ENCODE results near the gene IKZF3. TPM values are rescaled to one million over a fixed set of nuclear protein-coding genes. Genes with fewer than 3 reads are reported as not detected.

The IKZF3 gene
- total and polyA plus RNA-seq, 3 experiments from 2014 or later: 119 to 138 (median 126) TPM

DNA sequence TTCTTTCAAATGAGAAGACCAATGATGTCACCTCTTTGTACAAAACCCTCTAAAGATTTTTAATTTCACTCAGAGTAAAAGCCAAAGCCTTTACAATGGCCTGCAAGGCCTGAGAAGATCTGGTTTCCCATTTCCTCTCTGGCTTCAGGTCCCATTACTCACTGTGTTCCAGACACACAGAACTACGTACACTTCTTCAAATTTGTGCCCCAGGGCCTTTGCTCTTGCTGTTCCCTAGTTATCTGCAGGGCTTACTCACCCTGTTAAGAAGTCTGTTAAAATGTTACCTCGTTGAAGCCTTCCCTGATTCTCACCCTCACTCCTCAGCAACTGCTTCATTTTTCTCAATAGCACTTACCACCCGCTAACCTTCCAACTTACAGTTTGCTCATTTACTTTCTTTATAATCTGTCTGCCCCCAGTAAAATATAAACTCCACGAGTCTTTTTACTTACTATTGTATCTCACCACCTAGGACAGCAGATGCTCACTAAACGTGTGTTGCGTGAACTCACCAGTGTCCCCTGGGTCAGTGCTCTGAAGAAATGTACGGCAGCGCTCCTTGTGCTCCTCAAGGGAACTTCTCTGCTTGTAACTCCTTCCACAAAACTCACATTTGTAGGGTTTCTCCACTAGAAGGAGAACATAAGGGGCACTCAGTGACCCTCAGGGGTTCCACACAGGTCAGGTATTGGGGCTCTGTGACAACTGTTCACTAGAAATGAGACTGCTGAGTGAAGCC lies 76.2 kb downstream of the IKZF3 start:
- H3K9me3 Mint-ChIP-seq: no peaks in the 10 kb centered on the region
- peaks cover 19% of the 10 kb centered on the region for H3K36me3 ChIP-seq (ENCODE audit: insufficient read depth, low read length)
- ChIA-PET POLR2A (interaction anchor here (1.0 kb wide), 1 partner anchor 10 kb away, joined by 3 read pairs; no protein-coding TSS in a partner anchor), CTCF (no interaction called here)
- no peaks in the 10 kb centered on the region for H3K27me3 ChIP-seq (ENCODE audit: insufficient read depth, low read length, poor library complexity, severe bottlenecking)
- H3K9me3 ChIP-seq (ENCODE audit: low read length): no peaks in the 10 kb centered on the region
- no peak overlapping the region for H3K4me3 ChIP-seq (ENCODE audit: low read length)
- peak overlapping the region in 6 of 8 donors; percentile 9 to 79 (median 38) for H3K27ac Mint-ChIP-seq
- H3K4me3 Mint-ChIP-seq: no peak overlapping the region
- DNase-seq: no peak
- H3K27me3 Mint-ChIP-seq: no peaks in the 10 kb centered on the region
- H3K27ac ChIP-seq (ENCODE audit: low read depth, low read length): no peak overlapping the region
- H3K4me1 ChIP-seq (ENCODE audit: insufficient read depth, low read length): peaks cover 44% of the 10 kb centered on the region
- peaks cover 27 to 77% (median 32%) of the 10 kb centered on the region in 3 donors for H3K36me3 Mint-ChIP-seq
- H3K4me1 Mint-ChIP-seq: peaks cover 52 to 80% (median 73%) of the 10 kb centered on the region in 3 donors

DNA sequence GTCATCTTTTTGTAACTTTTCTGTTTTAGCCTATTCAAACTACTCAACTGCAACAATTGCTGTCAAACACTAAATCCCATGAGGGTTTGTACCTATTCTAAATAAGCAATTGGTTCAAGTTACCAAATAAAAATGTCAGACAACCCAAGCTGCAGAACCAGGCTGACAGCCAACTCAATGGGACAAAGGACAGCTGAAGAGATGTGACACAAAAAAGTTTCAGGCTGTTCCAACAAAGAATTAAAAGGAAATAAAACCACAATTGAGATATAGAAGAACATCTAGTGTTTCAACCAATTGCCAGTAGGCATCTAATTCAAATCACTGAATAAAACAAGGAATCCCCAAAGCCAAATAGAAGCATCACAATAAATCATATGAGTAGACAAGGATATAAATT lies 77.1 kb downstream of the IKZF3 start:
- peaks cover 29 to 79% (median 33%) of the 10 kb centered on the region in 3 donors for H3K36me3 Mint-ChIP-seq
- POLR2A ChIA-PET: no interaction called here
- H3K4me1 Mint-ChIP-seq: peaks cover 52 to 80% (median 73%) of the 10 kb centered on the region in 3 donors

DNA sequence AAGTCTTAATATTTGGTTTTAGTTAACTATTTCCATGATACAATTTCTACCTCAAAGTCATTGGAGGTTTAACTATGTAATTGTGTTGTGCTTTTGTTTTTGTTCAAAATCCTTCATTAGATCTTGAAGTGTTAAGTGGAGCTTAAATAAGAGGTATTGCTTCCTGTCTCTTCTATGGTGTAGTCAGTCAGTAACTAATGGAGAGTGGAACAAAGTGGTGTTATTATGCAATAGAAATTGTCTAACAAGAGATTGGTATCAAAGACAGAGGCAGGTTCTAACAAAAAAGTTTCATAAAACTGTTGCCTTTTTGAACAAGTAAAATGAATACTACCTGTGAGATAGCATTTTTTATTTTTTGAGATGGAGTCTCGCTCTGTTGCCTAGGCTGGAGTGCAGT lies 81.1 kb downstream of the IKZF3 start:
- no peaks in the 10 kb centered on the region for H3K9me3 ChIP-seq (ENCODE audit: low read length)
- no peak overlapping the region for H3K27ac ChIP-seq (ENCODE audit: low read depth, low read length)
- Mint-ChIP-seq H3K4me3 (peak overlapping the region in 6 of 7 donors; percentile 0 to 61 (median 6)), H3K4me1 (peaks cover 64 to 89% (median 82%) of the 10 kb centered on the region in 3 donors), H3K36me3 (peaks cover 18 to 68% (median 23%) of the 10 kb centered on the region in 3 donors), H3K27me3 (no peaks in the 10 kb centered on the region), H3K9me3 (no peaks in the 10 kb centered on the region), H3K27ac (peak overlapping the region; percentile 38 to 99 (median 77))
- no peak for DNase-seq
- ChIA-PET CTCF (interaction anchor here (1.4 to 2.0 kb wide), 2 partner anchors 31 to 161 kb away, joined by 3 to 4 read pairs; no protein-coding TSS in a partner anchor), POLR2A (interaction anchor here (0.6 kb wide), 2 partner anchors 24 to 83 kb away, joined by 3 to 4 read pairs; no protein-coding TSS in a partner anchor)
- H3K36me3 ChIP-seq (ENCODE audit: insufficient read depth, low read length): peaks cover 13% of the 10 kb centered on the region
- H3K4me1 ChIP-seq (ENCODE audit: insufficient read depth, low read length): peaks cover 65% of the 10 kb centered on the region
- H3K27me3 ChIP-seq (ENCODE audit: insufficient read depth, low read length, poor library complexity, severe bottlenecking): no peaks in the 10 kb centered on the region
- no peak overlapping the region for H3K4me3 ChIP-seq (ENCODE audit: low read length)

More for the DNA sequence above, 77.1 kb downstream of the IKZF3 start:
- Mint-ChIP-seq H3K27ac (peak overlapping the region in 4 of 8 donors; percentile 18 to 79 (median 47)), H3K27me3 (no peaks in the 10 kb centered on the region), H3K4me3 (no peak overlapping the region), H3K9me3 (no peaks in the 10 kb centered on the region)
- Histone ChIP-seq H3K27me3 (ENCODE audit: insufficient read depth, low read length, poor library complexity, severe bottlenecking) (no peaks in the 10 kb centered on the region), H3K4me3 (ENCODE audit: low read length) (no peak overlapping the region), H3K9me3 (ENCODE audit: low read length) (no peaks in the 10 kb centered on the region), H3K36me3 (ENCODE audit: insufficient read depth, low read length) (peaks cover 25% of the 10 kb centered on the region), H3K27ac (ENCODE audit: low read depth, low read length) (no peak overlapping the region), H3K4me1 (ENCODE audit: insufficient read depth, low read length) (peaks cover 44% of the 10 kb centered on the region)
- CTCF ChIA-PET: interaction anchor here (0.8 kb wide), 1 partner anchor 99 kb away, joined by 3 read pairs; the partner anchor contains the start of gene PGAP3
- no peak for DNase-seq

DNA sequence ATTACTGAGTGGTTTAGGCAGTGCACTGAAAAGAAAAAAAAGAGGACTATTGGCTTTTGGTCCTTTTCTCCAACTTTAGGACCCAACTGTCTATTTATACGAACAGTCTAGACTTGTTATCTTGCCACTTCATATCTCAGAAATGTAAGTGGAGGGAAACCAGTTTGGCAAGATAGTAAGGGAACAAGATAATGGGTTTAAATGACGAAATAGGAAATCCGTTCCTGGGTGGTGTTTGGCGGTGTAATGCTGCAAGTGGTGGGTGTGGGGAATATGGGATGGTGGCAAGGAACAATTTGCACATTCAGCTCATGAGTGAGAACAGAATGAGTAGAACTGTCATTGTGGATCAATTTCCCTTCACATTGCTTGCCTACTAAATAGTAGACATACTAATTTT lies 81.6 kb downstream of the IKZF3 start:
- H3K27me3 ChIP-seq (ENCODE audit: insufficient read depth, low read length, poor library complexity, severe bottlenecking): no peaks in the 10 kb centered on the region
- ChIA-PET POLR2A (interaction anchor here (0.6 to 1.8 kb wide), 4 partner anchors 17 to 83 kb away, joined by 4 to 9 read pairs (median 4); no protein-coding TSS in a partner anchor), CTCF (interaction anchor here (1.4 to 2.0 kb wide), 4 partner anchors 31 to 161 kb away, joined by 3 to 4 read pairs (median 4); partner anchors contain the start of gene IKZF3)
- no peak for DNase-seq
- H3K4me1 ChIP-seq (ENCODE audit: insufficient read depth, low read length): peaks cover 61% of the 10 kb centered on the region
- H3K36me3 ChIP-seq (ENCODE audit: insufficient read depth, low read length): peaks cover 9% of the 10 kb centered on the region
- H3K27me3 Mint-ChIP-seq: no peaks in the 10 kb centered on the region
- H3K4me3 ChIP-seq (ENCODE audit: low read length): no peak overlapping the region
- H3K4me3 Mint-ChIP-seq: peak overlapping the region in 6 of 7 donors; percentile 0 to 61 (median 21)
- H3K36me3 Mint-ChIP-seq: peaks cover 13 to 68% (median 21%) of the 10 kb centered on the region in 3 donors
- no peak overlapping the region for H3K27ac ChIP-seq (ENCODE audit: low read depth, low read length)
- peak overlapping the region; percentile 32 to 99 (median 88) for H3K27ac Mint-ChIP-seq
- peaks cover 62 to 88% (median 82%) of the 10 kb centered on the region in 3 donors for H3K4me1 Mint-ChIP-seq
- H3K9me3 Mint-ChIP-seq: no peaks in the 10 kb centered on the region
- H3K9me3 ChIP-seq (ENCODE audit: low read length): no peaks in the 10 kb centered on the region

DNA sequence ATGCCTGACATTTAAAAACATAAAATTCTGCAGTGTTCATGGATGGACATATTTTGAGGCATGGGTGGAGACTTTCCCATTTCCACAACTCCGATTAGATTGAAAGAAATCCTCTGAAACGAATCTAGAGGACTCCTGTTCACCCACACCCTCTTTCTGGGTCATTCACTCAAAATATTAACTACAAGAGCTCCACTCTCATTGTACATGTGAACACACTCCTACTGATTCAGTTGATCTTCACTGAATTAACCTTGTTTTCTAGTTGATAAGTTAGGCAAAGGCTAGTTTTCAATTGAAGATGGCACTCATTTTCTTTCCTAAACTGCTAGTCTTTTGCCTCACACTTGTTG lies 82.3 kb downstream of the IKZF3 start:
- ChIA-PET POLR2A (interaction anchor here (1.1 to 1.8 kb wide), 3 partner anchors 12 to 24 kb away, joined by 4 to 9 read pairs (median 5); no protein-coding TSS in a partner anchor), CTCF (interaction anchor here (1.4 to 2.0 kb wide), 4 partner anchors 32 to 160 kb away, joined by 3 to 7 read pairs (median 4); partner anchors contain the start of gene IKZF3)
- no peaks in the 10 kb centered on the region for H3K9me3 ChIP-seq (ENCODE audit: low read length)
- peaks cover 58 to 81% (median 76%) of the 10 kb centered on the region in 3 donors for H3K4me1 Mint-ChIP-seq
- peaks cover 9% of the 10 kb centered on the region for H3K36me3 ChIP-seq (ENCODE audit: insufficient read depth, low read length)
- no peaks in the 10 kb centered on the region for H3K27me3 Mint-ChIP-seq
- H3K27me3 ChIP-seq (ENCODE audit: insufficient read depth, low read length, poor library complexity, severe bottlenecking): no peaks in the 10 kb centered on the region
- H3K27ac ChIP-seq (ENCODE audit: low read depth, low read length): no peak overlapping the region
- no peaks in the 10 kb centered on the region for H3K9me3 Mint-ChIP-seq
- peak overlapping the region; percentile 6 to 99 (median 91) for H3K27ac Mint-ChIP-seq
- peak overlapping the region in 6 of 7 donors; percentile 32 to 72 (median 56) for H3K4me3 Mint-ChIP-seq
- H3K4me3 ChIP-seq (ENCODE audit: low read length): no peak overlapping the region
- peaks cover 7 to 68% (median 17%) of the 10 kb centered on the region in 3 donors for H3K36me3 Mint-ChIP-seq
- peaks cover 62% of the 10 kb centered on the region for H3K4me1 ChIP-seq (ENCODE audit: insufficient read depth, low read length)
- no peak for DNase-seq

DNA sequence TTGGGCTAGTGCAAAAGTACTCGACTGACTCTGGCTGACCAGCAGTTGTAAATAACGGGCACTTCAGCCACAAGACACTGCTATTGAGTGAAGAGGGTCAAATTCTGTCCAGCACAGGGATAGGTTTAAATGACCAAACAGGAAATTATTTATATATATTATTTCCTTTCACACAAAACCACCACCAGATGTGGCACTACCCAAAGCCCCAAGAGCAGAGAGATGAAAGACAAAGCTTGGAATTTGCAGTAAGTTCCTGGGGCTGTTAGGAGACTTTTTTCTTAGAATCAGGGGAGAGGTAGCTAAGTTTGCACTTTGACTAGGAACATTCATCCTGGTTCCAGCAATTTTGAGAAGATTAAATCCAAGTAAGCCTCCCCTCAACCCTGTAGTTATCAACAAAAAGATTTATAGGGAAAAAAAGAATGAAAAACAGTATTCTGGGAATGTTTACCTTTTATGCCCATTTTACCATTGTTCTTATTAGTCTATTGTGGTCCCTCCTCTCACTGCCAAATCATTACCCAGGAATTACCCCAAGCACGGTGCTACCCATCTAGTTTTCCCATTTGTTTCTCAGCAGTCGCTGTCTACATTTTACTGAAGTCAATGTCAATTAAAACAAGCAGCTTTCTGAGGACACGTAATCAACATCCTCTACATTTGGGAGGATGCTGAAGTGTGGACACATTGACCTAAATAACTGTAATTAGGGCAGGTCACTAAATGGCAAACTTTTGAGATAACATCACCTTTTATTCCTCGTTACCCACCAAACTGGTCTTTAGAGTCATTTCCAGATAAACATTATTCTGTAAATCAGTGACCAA lies 82.9 kb downstream of the IKZF3 start:
- peaks cover 13 to 69% (median 21%) of the 10 kb centered on the region in 3 donors for H3K36me3 Mint-ChIP-seq
- H3K27me3 Mint-ChIP-seq: no peaks in the 10 kb centered on the region
- H3K4me1 ChIP-seq (ENCODE audit: insufficient read depth, low read length): peaks cover 68% of the 10 kb centered on the region
- no peak for DNase-seq
- H3K4me3 ChIP-seq (ENCODE audit: low read length): no peak overlapping the region
- H3K9me3 ChIP-seq (ENCODE audit: low read length): no peaks in the 10 kb centered on the region
- H3K27me3 ChIP-seq (ENCODE audit: insufficient read depth, low read length, poor library complexity, severe bottlenecking): no peaks in the 10 kb centered on the region
- no peak overlapping the region for H3K27ac ChIP-seq (ENCODE audit: low read depth, low read length)
- peak overlapping the region; percentile 55 to 84 (median 70) for H3K4me3 Mint-ChIP-seq
- H3K36me3 ChIP-seq (ENCODE audit: insufficient read depth, low read length): peaks cover 6% of the 10 kb centered on the region
- CTCF ChIA-PET: interaction anchor here (0.6 to 2.0 kb wide), 14 partner anchors 9 to 199 kb away, joined by 3 to 8 read pairs (median 4); partner anchors contain the start of genes IKZF3 and PSMD3
- peaks cover 60 to 80% (median 74%) of the 10 kb centered on the region in 3 donors for H3K4me1 Mint-ChIP-seq
- no peaks in the 10 kb centered on the region for H3K9me3 Mint-ChIP-seq
- H3K27ac Mint-ChIP-seq: peak overlapping the region; percentile 88 to 99 (median 91)
- POLR2A ChIA-PET: interaction anchor here (1.1 to 2.3 kb wide), 5 partner anchors 12 to 26 kb away, joined by 3 to 11 read pairs (median 5); no protein-coding TSS in a partner anchor

DNA sequence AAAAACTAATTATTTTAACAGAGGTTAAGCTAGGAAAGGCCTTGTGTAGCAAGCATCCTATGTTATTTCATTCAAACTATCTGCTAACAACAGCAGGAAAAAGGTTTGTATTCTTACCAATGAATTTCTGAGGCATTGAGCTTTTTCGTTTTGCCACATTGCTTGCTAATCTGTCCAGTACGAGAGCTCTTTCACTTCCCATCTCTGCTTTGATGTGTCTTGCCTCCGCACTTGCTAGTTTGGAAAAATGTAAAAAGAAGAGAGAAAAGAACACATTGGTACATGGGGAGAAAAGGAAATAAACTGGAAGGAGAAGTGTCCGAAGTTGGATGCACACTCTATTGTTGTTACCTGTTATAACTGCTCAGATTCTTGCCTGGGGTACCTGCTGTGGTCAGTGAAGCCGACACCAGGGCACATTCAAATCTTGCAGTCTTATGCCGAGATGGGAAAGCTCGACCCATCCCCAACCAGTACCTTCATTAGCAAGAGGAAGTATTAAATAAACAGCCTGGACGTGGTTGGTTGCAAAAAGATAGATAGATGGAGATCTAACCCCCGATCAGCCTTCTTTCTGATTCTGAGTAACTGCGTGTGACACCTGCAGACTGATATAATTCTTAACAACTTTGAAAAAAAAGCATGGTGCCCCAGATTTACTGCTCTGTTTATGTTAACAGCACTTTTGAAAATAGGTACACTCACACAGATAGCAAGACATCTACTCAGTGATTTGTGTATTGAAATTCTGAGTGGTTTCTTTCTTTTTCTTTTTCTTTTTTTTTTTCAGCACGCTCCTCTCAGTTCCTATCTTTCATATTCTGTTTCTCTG lies 86.4 kb downstream of the IKZF3 start:
- Histone ChIP-seq H3K36me3 (ENCODE audit: insufficient read depth, low read length) (peaks cover 6% of the 10 kb centered on the region), H3K4me3 (ENCODE audit: low read length) (peak overlapping the region; percentile 73), H3K9me3 (ENCODE audit: low read length) (no peaks in the 10 kb centered on the region), H3K27me3 (ENCODE audit: insufficient read depth, low read length, poor library complexity, severe bottlenecking) (no peaks in the 10 kb centered on the region), H3K4me1 (ENCODE audit: insufficient read depth, low read length) (peaks cover 83% of the 10 kb centered on the region), H3K27ac (ENCODE audit: low read depth, low read length) (peak overlapping the region; percentile 58)
- Mint-ChIP-seq H3K9me3 (no peaks in the 10 kb centered on the region), H3K4me1 (peaks cover 70 to 81% (median 80%) of the 10 kb centered on the region in 3 donors), H3K4me3 (peak overlapping the region; percentile 94 to 99 (median 96)), H3K36me3 (peaks cover 12 to 63% (median 26%) of the 10 kb centered on the region in 3 donors), H3K27me3 (no peaks in the 10 kb centered on the region), H3K27ac (peak overlapping the region; percentile 85 to 99 (median 97))
- ChIA-PET CTCF (interaction anchor here (0.6 to 3.4 kb wide), 9 partner anchors 16 to 154 kb away, joined by 3 to 19 read pairs (median 4); partner anchors contain the start of gene IKZF3), POLR2A (interaction anchor here (0.9 to 4.0 kb wide), 10 partner anchors 11 to 118 kb away, joined by 3 to 14 read pairs (median 6); no protein-coding TSS in a partner anchor)
- peak in 1 of 5 donors; percentile 47 for DNase-seq
